OCI-LY7 (cell line): ENCODE results near the gene TTC38. TPM values are rescaled to one million over a fixed set of nuclear protein-coding genes. Genes with fewer than 3 reads are reported as not detected.

Experiments
- BruUV-seq: library from RNA; stranded (reverse); fragments of 400-500 nt; replicated peaks from 2 replicates; lab custom pipeline; 2021; lab: Mats Ljungman, UMichigan
- CTCF ChIA-PET: fragments of 300-600 bp; sonication (Branson Sonifier 250); formaldehyde crosslinking; loops from one replicate; lab custom pipeline; 2022; ENCODE audit warnings: antibody characterized with exemption; ENCODE audit not compliant: unreplicated experiment; lab: Charles Lee
- POLR2A ChIA-PET: fragments of 300-600 bp; sonication (Branson Sonifier 250); formaldehyde crosslinking; loops from one replicate; lab custom pipeline; 2022; ENCODE audit warnings: antibody characterized with exemption; lab: Charles Lee
- DNase-seq: peaks from one replicate; pipeline ENCODE4 v3.0.0-alpha.2; 2015; ENCODE audit warnings: low spot score
- H2AFZ ChIP-seq: fragments of 200-600 bp; sonication (generic), shearing (Covaris generic); 2 replicates; pipeline ENCODE4 v1.6.1; 2014; ENCODE audit warnings: mild to moderate bottlenecking, antibody characterized with exemption, low read length, moderate library complexity
- H3K27ac ChIP-seq: fragments of 200-600 bp; sonication (generic); 2 replicates; pipeline ENCODE4 v1.5.1; 2014; ENCODE audit warnings: mixed run types, low read depth, mild to moderate bottlenecking, moderate library complexity, low read length, inconsistent platforms; ENCODE audit not compliant: poor library complexity, severe bottlenecking
- H3K36me3 ChIP-seq: fragments of 200-600 bp; sonication (generic); 2 replicates; pipeline ENCODE4 v1.6.1; 2014; ENCODE audit warnings: mild to moderate bottlenecking, antibody characterized with exemption, low read length, moderate library complexity, mixed read lengths; ENCODE audit not compliant: insufficient read depth
- H3K4me1 ChIP-seq: fragments of 200-600 bp; sonication (generic); 2 replicates; pipeline ENCODE4 v1.5.1; 2014; ENCODE audit warnings: mild to moderate bottlenecking, low read length; ENCODE audit not compliant: insufficient read depth, poor library complexity, severe bottlenecking
- H3K4me2 ChIP-seq: fragments of 200-600 bp; sonication (generic); 2 replicates; pipeline ENCODE4 v1.6.1; 2014; ENCODE audit warnings: mild to moderate bottlenecking, low read length
- H3K4me3 ChIP-seq: fragments of 200-600 bp; sonication (generic); 2 replicates; pipeline ENCODE4 v1.5.1; 2014; ENCODE audit warnings: mild to moderate bottlenecking, low read depth, low read length; ENCODE audit not compliant: poor library complexity, severe bottlenecking
- H3K79me2 ChIP-seq: fragments of 200-600 bp; sonication (generic); 2 replicates; pipeline ENCODE4 v1.6.1; 2016; ENCODE audit warnings: low read depth, mild to moderate bottlenecking, low read length, moderate library complexity, mixed read lengths; ENCODE audit not compliant: insufficient read depth
- H3K9me2 ChIP-seq: fragments of 200-600 bp; sonication (generic); 2 replicates; pipeline ENCODE4 v1.6.1; 2016; ENCODE audit warnings: mild to moderate bottlenecking, low read length, mixed read lengths; ENCODE audit not compliant: insufficient read depth
- H3K9me3 ChIP-seq: fragments of 200-600 bp; sonication (generic); 2 replicates; pipeline ENCODE4 v1.6.1; 2014; ENCODE audit warnings: mild to moderate bottlenecking, mixed run types, low read length, mixed read lengths
- H4K20me1 ChIP-seq: fragments of 200-600 bp; sonication (generic); 2 replicates; pipeline ENCODE4 v1.6.1; 2014; ENCODE audit warnings: mild to moderate bottlenecking, antibody characterized with exemption, low read length, moderate library complexity, mixed read lengths; ENCODE audit not compliant: insufficient read depth
- EZH2phosphoT487 ChIP-seq: fragments of 200-600 bp; sonication (generic); IDR thresholded peaks from 2 replicates; pipeline ENCODE4 v1.6.1; 2018; ENCODE audit warnings: low read depth, borderline replicate concordance, mild to moderate bottlenecking, mixed run types, antibody characterized with exemption, low read length, moderate library complexity, mixed read lengths
- intact Hi-C: fragments of 100-400 bp; cut with micrococcal nuclease; formaldehyde crosslinking; loops from one replicate; pipeline ENCODE4 v1.10.0; 2022; ENCODE audit not compliant: unreplicated experiment
- total RNA-seq, 2 experiments: library from RNA; depleted of rRNA in 1 of 2; stranded (reverse); fragments of >200 nt in 1 of 2; shearing (Covaris generic) in 1 of 2; gene quantifications; 2 replicates each; pipeline ENCODE4 v1.2.3, GENCODE V29; 2014 to 2022
- TF ChIP-seq, protein P1 (sequence below): fragments of 200-600 bp; sonication (generic); conservative IDR thresholded peaks from 2 replicates; pipeline ENCODE4 v1.5.1; 2014; ENCODE audit warnings: mild to moderate bottlenecking, antibody characterized with exemption, low read length, moderate library complexity, mixed read lengths

TTC38 gene
- total RNA-seq, 2 experiments from 2014 or later = 0.44 to 2.7 TPM

DNA sequence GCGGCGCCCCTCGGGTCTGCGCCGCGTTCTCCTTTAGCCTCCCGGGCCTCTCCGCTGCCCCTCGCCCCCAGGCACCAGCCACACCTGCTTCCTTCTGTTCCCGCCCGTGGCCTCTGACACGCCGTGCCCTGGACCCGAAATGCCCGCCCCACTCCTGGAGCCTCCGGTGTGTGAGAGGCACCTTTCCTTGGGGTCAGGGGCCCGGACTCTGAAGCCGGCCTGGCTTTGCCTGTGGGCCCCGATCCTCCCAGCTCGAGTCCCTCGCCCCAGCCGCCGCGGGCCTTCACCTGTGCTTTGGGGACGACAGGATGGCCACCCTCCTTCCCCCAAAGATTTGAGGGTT is 17.1 kb upstream of the TTC38 start:
- Histone ChIP-seq H3K9me2 (no peaks in the 10 kb centered on the region), H3K9me3 (no peaks in the 10 kb centered on the region), H3K79me2 (peaks cover 7% of the 10 kb centered on the region; the same call in 1 of the 2 replicates), H2AFZ (peak overlapping the region; percentile 15; the same call in 1 of the 2 replicates), H4K20me1 (no peaks in the 10 kb centered on the region), H3K27ac (peak overlapping the region; percentile 59), H3K4me2 (peak overlapping the region; percentile 85), H3K36me3 (no peaks in the 10 kb centered on the region), H3K4me3 (peak overlapping the region; percentile 80), H3K4me1 (peaks cover 25% of the 10 kb centered on the region)
- ChIA-PET POLR2A (interaction anchor here (0.5 to 1.6 kb wide), 3 partner anchors 12 to 46 kb away, joined by 3 to 5 read pairs (median 5); partner anchors contain the start of gene GTSE1), CTCF (no interaction called here)
- BruUV-seq = no TSS peak
- DNase-seq = peak; percentile 27
- intact Hi-C loops = loop anchor here (1.0 to 2.0 kb wide), 3 partner anchors 46 to 100 kb away; partner anchors contain the start of genes GTSE1 and PPARA
- TF ChIP-seq, protein P1, sequence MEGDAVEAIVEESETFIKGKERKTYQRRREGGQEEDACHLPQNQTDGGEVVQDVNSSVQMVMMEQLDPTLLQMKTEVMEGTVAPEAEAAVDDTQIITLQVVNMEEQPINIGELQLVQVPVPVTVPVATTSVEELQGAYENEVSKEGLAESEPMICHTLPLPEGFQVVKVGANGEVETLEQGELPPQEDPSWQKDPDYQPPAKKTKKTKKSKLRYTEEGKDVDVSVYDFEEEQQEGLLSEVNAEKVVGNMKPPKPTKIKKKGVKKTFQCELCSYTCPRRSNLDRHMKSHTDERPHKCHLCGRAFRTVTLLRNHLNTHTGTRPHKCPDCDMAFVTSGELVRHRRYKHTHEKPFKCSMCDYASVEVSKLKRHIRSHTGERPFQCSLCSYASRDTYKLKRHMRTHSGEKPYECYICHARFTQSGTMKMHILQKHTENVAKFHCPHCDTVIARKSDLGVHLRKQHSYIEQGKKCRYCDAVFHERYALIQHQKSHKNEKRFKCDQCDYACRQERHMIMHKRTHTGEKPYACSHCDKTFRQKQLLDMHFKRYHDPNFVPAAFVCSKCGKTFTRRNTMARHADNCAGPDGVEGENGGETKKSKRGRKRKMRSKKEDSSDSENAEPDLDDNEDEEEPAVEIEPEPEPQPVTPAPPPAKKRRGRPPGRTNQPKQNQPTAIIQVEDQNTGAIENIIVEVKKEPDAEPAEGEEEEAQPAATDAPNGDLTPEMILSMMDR = no peak
- no peak for TF ChIP-seq EZH2phosphoT487

- POLR2A ChIA-PET = no interaction called here
- peak overlapping the region; percentile 85 for H3K4me2 ChIP-seq
- H3K9me3 ChIP-seq = no peaks in the 10 kb centered on the region
- H3K4me1 ChIP-seq = peaks cover 25% of the 10 kb centered on the region
- H3K36me3 ChIP-seq = no peaks in the 10 kb centered on the region
- peak overlapping the region; percentile 80 for H3K4me3 ChIP-seq
- peaks cover 7% of the 10 kb centered on the region; the same call in 1 of the 2 replicates for H3K79me2 ChIP-seq
- intact Hi-C loops = loop anchor here (2.0 kb wide), 2 partner anchors 46 to 64 kb away; partner anchors contain the start of gene GTSE1
- no peaks in the 10 kb centered on the region for H3K9me2 ChIP-seq
- H2AFZ ChIP-seq = no peak overlapping the region; the same call in 1 of the 2 replicates
- no TSS peak for BruUV-seq
- no peak overlapping the region for H3K27ac ChIP-seq
- no peak for DNase-seq
- no peak for TF ChIP-seq EZH2phosphoT487
- TF ChIP-seq, protein P1 = no peak
- H4K20me1 ChIP-seq = no peaks in the 10 kb centered on the region
- CTCF ChIA-PET = no interaction called here
Measured at GRCh38 chr22:46251266-46251665, 16.5 kb upstream of the TTC38 start.

DNA sequence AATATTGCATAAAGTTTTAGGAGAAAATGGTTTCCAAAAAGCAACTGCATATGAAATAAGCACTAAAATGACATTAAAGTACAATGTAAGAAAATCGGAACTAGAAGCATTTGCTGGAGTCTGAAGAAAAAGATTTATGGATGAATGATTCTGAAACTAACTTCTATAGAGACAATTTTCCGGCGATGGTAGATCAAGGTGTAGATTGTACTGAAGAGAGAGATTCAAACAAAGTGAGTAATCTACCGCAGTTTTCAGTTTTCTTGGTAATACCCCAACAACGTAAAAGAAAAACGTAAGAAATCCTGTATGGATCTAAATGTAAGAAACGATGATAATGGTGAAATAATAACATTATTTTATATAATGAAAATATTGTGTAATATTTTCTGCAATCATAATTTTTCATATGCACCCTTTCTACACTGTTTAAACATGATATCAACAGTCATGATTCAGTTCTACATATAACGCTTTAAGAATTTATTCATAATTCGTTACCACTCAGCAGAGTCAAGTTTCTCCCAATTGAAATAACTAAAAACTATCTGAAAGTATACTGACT is 15.9 kb upstream of the TTC38 start:
- Histone ChIP-seq H3K27ac (no peak overlapping the region), H2AFZ (no peak overlapping the region), H3K9me2 (no peaks in the 10 kb centered on the region), H4K20me1 (no peaks in the 10 kb centered on the region), H3K9me3 (no peaks in the 10 kb centered on the region), H3K36me3 (no peaks in the 10 kb centered on the region), H3K79me2 (peaks cover 7% of the 10 kb centered on the region; the same call in 1 of the 2 replicates), H3K4me3 (peak overlapping the region; percentile 80), H3K4me2 (peak overlapping the region; percentile 85), H3K4me1 (peaks cover 25% of the 10 kb centered on the region)
- BruUV-seq = TSS peak; percentile 71
- ChIA-PET POLR2A (interaction anchor here (1.0 kb wide), 1 partner anchor 24 kb away, joined by 3 read pairs; no protein-coding TSS in a partner anchor), CTCF (no interaction called here)
- intact Hi-C loops = loop anchor here (2.0 kb wide), 2 partner anchors 45 to 63 kb away; partner anchors contain the start of gene GTSE1
- no peak for DNase-seq
- TF ChIP-seq, protein P1 = no peak
- no peak for TF ChIP-seq EZH2phosphoT487
